MM.1S (cell line): ENCODE results near the gene SPRYD3.

Experiments used
- DNase-seq: peaks from one replicate; pipeline ENCODE4 v3.0.0-alpha.2; 2015
- H2AFZ ChIP-seq: fragments of 300-600 bp; sonication (generic); 2 replicates; pipeline ENCODE4 v1.6.0; 2016; ENCODE audit warnings: antibody characterized with exemption, low read length
- H3F3A ChIP-seq: fragments of 300-600 bp; sonication (generic); 2 replicates; pipeline ENCODE4 v1.6.1; 2016; ENCODE audit warnings: mild to moderate bottlenecking, antibody characterized with exemption, low read length, moderate library complexity, mixed read lengths; ENCODE audit not compliant: insufficient read depth
- H3K27ac ChIP-seq: fragments of 300-600 bp; sonication (generic); 2 replicates; pipeline ENCODE4 v1.5.1; 2016; ENCODE audit warnings: mild to moderate bottlenecking, low read length
- H3K27me3 ChIP-seq: fragments of 300-600 bp; sonication (generic); replicated peaks from 2 replicates; pipeline ENCODE4 v1.6.0; 2016; ENCODE audit warnings: low read length; ENCODE audit not compliant: insufficient read depth
- H3K36me3 ChIP-seq: fragments of 300-600 bp; sonication (generic); replicated peaks from 2 replicates; pipeline ENCODE4 v1.6.1; 2016; ENCODE audit warnings: mild to moderate bottlenecking, low read length, mixed read lengths; ENCODE audit not compliant: insufficient read depth
- H3K4me1 ChIP-seq: fragments of 300-600 bp; sonication (generic); 2 replicates; pipeline ENCODE4 v1.6.1; 2016; ENCODE audit warnings: low read length, mixed read lengths
- H3K4me2 ChIP-seq: fragments of 300-600 bp; sonication (generic); 2 replicates; pipeline ENCODE4 v1.6.0; 2016; ENCODE audit warnings: low read depth, low read length
- H3K4me3 ChIP-seq: fragments of 300-600 bp; sonication (generic); 2 replicates; pipeline ENCODE4 v1.5.1; 2016; ENCODE audit warnings: low read length, mixed read lengths
- H3K79me2 ChIP-seq: fragments of 300-600 bp; sonication (generic); 2 replicates; pipeline ENCODE4 v1.6.1; 2016; ENCODE audit warnings: mixed run types, low read length, mixed read lengths
- H3K9ac ChIP-seq: fragments of 300-600 bp; sonication (generic); 2 replicates; pipeline ENCODE4 v1.6.1; 2016; ENCODE audit warnings: low read length, mixed read lengths
- H3K9me2 ChIP-seq: fragments of 300-600 bp; sonication (generic); replicated peaks from 2 replicates; pipeline ENCODE4 v1.6.1; 2016; ENCODE audit warnings: mild to moderate bottlenecking, low read length, mixed read lengths; ENCODE audit not compliant: insufficient read depth
- H3K9me3 ChIP-seq: fragments of 300-600 bp; sonication (generic); replicated peaks from 2 replicates; pipeline ENCODE4 v1.6.1; 2016; ENCODE audit warnings: mild to moderate bottlenecking, low read length, mixed read lengths; ENCODE audit not compliant: insufficient read depth
- H4K20me1 ChIP-seq: fragments of 300-600 bp; sonication (generic); 2 replicates; pipeline ENCODE4 v1.6.1; 2016; ENCODE audit warnings: mild to moderate bottlenecking, low read length, moderate library complexity, mixed read lengths; ENCODE audit not compliant: insufficient read depth
- EZH2 ChIP-seq: fragments of 300-600 bp; sonication (generic); optimal IDR thresholded peaks from 2 replicates; pipeline ENCODE3; 2017; ENCODE audit warnings: low read depth, mild to moderate bottlenecking, antibody characterized with exemption, low read length, mixed read lengths
- EZH2phosphoT487 ChIP-seq: fragments of 300-600 bp; sonication (generic); IDR thresholded peaks from 2 replicates; pipeline ENCODE4 v1.6.1; 2018; ENCODE audit warnings: antibody characterized with exemption, low read length
- TF ChIP-seq, protein P1 (sequence below): fragments of 300-600 bp; sonication (generic); IDR thresholded peaks from 2 replicates; pipeline ENCODE4 v1.5.1; 2016; ENCODE audit warnings: antibody characterized with exemption, low read length, mixed read lengths

SPRYD3 gene, protein sequence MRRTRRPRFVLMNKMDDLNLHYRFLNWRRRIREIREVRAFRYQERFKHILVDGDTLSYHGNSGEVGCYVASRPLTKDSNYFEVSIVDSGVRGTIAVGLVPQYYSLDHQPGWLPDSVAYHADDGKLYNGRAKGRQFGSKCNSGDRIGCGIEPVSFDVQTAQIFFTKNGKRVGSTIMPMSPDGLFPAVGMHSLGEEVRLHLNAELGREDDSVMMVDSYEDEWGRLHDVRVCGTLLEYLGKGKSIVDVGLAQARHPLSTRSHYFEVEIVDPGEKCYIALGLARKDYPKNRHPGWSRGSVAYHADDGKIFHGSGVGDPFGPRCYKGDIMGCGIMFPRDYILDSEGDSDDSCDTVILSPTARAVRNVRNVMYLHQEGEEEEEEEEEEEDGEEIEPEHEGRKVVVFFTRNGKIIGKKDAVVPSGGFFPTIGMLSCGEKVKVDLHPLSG

DNA sequence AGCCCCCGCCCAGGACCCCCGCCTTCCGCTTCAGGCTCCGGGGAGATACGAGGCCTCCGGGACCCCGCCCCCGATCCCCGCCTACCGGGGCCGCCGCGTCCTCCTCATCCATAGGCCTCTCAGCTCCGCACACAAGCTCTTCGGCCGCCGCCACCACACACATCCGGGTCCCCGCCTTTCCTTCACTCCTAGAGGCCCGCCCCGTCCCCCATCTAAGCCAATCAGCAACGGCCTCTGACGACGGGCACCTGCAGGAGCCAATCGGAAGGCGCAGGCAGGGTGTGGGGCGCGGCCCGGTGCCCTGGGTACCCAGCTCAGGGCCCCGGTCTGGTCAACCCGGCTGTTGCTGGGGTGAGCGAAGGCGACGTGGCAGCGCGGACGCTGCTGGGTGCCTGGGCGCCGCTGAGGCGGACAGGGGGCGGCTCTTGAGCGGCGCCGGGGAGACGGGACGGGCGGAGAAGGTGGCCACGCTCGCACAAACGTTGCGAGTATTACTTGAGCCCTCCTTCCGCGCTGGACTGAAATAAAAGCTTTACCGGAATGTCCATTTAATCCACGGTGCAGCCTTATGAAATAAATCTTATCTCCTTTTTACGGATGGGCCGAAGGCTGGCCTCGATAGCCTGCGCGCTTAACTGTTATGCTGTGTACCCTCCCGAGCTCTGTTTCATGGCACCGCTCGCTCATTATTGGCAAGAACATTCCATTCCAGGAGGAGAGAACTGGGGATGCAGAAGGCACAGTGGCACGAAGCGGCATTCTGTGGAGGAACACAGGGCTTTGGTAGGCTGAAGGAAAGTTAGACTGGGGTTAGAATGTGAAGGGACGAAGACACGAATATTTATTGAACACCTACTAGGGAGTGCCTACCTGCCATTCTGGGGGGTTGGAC lies at the start of gene SPRYD3:
SPRYD3 (minus strand) TSS at position 165 of the 892 bp plus-strand sequence; CDS start at position 108, 57 bp downstream.
- TF ChIP-seq EZH2 = no peak
- TF ChIP-seq, protein P1, sequence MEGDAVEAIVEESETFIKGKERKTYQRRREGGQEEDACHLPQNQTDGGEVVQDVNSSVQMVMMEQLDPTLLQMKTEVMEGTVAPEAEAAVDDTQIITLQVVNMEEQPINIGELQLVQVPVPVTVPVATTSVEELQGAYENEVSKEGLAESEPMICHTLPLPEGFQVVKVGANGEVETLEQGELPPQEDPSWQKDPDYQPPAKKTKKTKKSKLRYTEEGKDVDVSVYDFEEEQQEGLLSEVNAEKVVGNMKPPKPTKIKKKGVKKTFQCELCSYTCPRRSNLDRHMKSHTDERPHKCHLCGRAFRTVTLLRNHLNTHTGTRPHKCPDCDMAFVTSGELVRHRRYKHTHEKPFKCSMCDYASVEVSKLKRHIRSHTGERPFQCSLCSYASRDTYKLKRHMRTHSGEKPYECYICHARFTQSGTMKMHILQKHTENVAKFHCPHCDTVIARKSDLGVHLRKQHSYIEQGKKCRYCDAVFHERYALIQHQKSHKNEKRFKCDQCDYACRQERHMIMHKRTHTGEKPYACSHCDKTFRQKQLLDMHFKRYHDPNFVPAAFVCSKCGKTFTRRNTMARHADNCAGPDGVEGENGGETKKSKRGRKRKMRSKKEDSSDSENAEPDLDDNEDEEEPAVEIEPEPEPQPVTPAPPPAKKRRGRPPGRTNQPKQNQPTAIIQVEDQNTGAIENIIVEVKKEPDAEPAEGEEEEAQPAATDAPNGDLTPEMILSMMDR = no peak
- TF ChIP-seq EZH2phosphoT487 = no peak
- Histone ChIP-seq H3K27ac (peak within 1 kb of the TSS; percentile 68; the same call in 1 of the 2 replicates), H3K9ac (peak within 1 kb of the TSS; percentile 87), H3K27me3 (no peaks in the 10 kb centered on the region), H4K20me1 (no peaks in the 10 kb centered on the region), H3F3A (peaks cover 10% of the 10 kb centered on the region; the same call in 1 of the 2 replicates), H3K9me3 (no peaks in the 10 kb centered on the region), H3K36me3 (peaks cover 4% of the 10 kb centered on the region; the same call in 1 of the 2 replicates), H3K4me2 (peak within 1 kb of the TSS; percentile 97), H3K9me2 (no peaks in the 10 kb centered on the region), H2AFZ (peak within 1 kb of the TSS; percentile 99), H3K79me2 (peaks cover 32% of the 10 kb centered on the region), H3K4me3 (peak within 1 kb of the TSS; percentile 91), H3K4me1 (peaks cover 10% of the 10 kb centered on the region; the same call in 1 of the 2 replicates)
- DNase-seq = peak; percentile 95

DNA sequence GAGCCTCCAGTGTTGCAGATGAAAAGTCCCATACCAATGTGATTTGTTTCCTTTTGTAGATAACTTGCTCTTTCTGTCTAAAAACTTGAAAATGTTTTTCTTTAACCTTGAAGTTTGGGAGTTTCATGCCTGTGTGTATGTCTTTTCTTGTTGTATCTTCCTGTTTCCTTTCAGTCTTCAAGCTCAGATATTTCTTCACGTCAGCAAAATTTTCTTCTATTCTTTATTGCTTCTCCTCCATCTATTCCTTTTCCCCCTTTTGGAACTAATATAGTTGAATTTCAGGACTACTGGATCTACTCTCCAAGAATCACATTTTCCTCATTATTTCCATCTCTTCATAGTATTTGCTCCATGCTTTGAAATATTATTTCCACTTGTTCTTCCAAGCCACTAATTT lies 48.0 kb upstream of the SPRYD3 start:
- no peaks in the 10 kb centered on the region for H3K36me3 ChIP-seq
- no peaks in the 10 kb centered on the region for H3K9me2 ChIP-seq
- no peak for DNase-seq
- no peak overlapping the region for H3K27ac ChIP-seq
- H3K9me3 ChIP-seq = no peaks in the 10 kb centered on the region
- TF ChIP-seq EZH2 (no peak), EZH2phosphoT487 (no peak)
- TF ChIP-seq, protein P1 = no peak
- no peak overlapping the region for H3K4me3 ChIP-seq
- H3K4me2 ChIP-seq = no peak overlapping the region
- H4K20me1 ChIP-seq = no peaks in the 10 kb centered on the region
- no peaks in the 10 kb centered on the region for H3K79me2 ChIP-seq
- no peaks in the 10 kb centered on the region for H3K27me3 ChIP-seq
- no peak overlapping the region for H2AFZ ChIP-seq
- H3K9ac ChIP-seq = no peak overlapping the region
- no peaks in the 10 kb centered on the region for H3K4me1 ChIP-seq
- no peaks in the 10 kb centered on the region for H3F3A ChIP-seq

DNA sequence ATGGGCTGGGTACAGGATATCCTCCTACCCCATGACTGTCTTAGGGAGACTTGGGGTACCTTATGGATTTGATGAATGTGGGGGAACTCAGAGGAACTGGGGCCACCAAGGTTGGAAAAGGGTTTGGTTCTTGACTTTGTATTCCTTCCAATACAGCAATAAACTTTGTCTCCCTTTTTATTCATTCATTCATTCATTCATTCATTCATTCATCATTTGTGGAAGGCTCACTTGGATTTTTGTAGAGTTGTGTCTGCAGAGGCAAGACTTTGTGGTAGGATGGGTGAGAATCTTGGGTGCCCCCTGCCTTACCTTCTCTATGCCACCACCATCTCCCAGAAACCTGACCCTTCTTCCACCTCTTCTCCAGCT lies 45.1 kb upstream of the SPRYD3 start:
- H3K4me3 ChIP-seq = no peak overlapping the region
- H4K20me1 ChIP-seq = no peaks in the 10 kb centered on the region
- no peak overlapping the region for H3K27ac ChIP-seq
- no peak overlapping the region for H3K4me2 ChIP-seq
- no peak overlapping the region for H2AFZ ChIP-seq
- H3K9me2 ChIP-seq = no peaks in the 10 kb centered on the region
- H3K9ac ChIP-seq = no peak overlapping the region
- H3F3A ChIP-seq = no peaks in the 10 kb centered on the region
- no peaks in the 10 kb centered on the region for H3K4me1 ChIP-seq
- H3K27me3 ChIP-seq = no peaks in the 10 kb centered on the region
- DNase-seq = no peak
- H3K79me2 ChIP-seq = no peaks in the 10 kb centered on the region
- TF ChIP-seq, protein P1 = no peak
- TF ChIP-seq EZH2phosphoT487 (no peak), EZH2 (no peak)
- H3K36me3 ChIP-seq = no peaks in the 10 kb centered on the region
- no peaks in the 10 kb centered on the region for H3K9me3 ChIP-seq
